ENCODE results near the gene SFN. TPM values are rescaled to one million over a fixed set of nuclear protein-coding genes. Genes with fewer than 3 reads are reported as not detected.

The SFN gene
- total RNA-seq, 1 donor from 2014 or later, result 0.21 TPM

- H3K27me3 Mint-ChIP-seq (ENCODE audit: insufficient read depth, low read depth), result peaks cover 6% of the 10 kb centered on the region
- H3K27ac ChIP-seq, result no peak overlapping the region
- H3K27ac Mint-ChIP-seq, result no peak overlapping the region
- H3K27me3 ChIP-seq, result no peaks in the 10 kb centered on the region
- no peaks in the 10 kb centered on the region for H3K79me2 ChIP-seq (ENCODE audit: low read depth)
- no peak overlapping the region for H3K4me3 Mint-ChIP-seq
- no peak for TF ChIP-seq CTCF (IDR thresholded peaks at IDR 0.05)
- TF ChIP-seq EZH2 (IDR thresholded peaks at IDR 0.05), result no peak
- no peak for TF ChIP-seq EZH2phosphoT487 (IDR thresholded peaks at IDR 0.05)
- H3K4me1 Mint-ChIP-seq, result no peaks in the 10 kb centered on the region
- H3K36me3 ChIP-seq, result no peaks in the 10 kb centered on the region
- H3K9ac ChIP-seq, result no peak overlapping the region
- peaks cover 14% of the 10 kb centered on the region for H3F3A ChIP-seq (ENCODE audit: low read depth)
- peaks cover 28% of the 10 kb centered on the region for H3K36me3 Mint-ChIP-seq
- H3K4me3 ChIP-seq, result no peak overlapping the region
- no peak overlapping the region for H2AFZ ChIP-seq (replicated peaks)
- no peaks in the 10 kb centered on the region for H3K9me3 Mint-ChIP-seq
- no peaks in the 10 kb centered on the region for H3K4me1 ChIP-seq
- no peak for DNase-seq (ENCODE audit: low spot score)
- no peaks in the 10 kb centered on the region for H3K9me3 ChIP-seq (ENCODE audit: low read depth)
- no peaks in the 10 kb centered on the region for H4K20me1 ChIP-seq (ENCODE audit: low read depth)
- H3K4me2 ChIP-seq, result no peak overlapping the region
These were observed 19.9 kb downstream of the SFN start for GRCh38 chr1:26882696-26883463.

DNA sequence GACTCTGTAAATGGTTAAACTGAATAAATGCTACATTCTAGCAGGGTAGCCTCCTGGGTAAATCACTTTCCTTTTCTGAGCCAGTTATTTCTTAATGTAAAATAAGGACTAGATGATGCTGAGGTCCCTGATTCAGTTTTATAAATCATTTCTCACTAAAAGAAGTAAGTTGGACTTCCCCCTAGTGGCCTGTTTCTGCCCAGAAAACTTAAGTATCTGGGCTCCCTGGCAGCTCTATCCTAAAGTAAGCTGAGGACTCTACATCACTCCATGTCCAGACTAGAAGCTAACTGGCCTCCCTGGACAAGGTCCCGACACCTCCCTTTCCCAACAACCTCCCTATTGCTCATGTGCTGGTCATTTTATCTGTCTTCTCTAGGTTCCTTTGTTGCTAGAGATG lies 24.2 kb downstream of the SFN start:
- Histone ChIP-seq H3K36me3 (no peaks in the 10 kb centered on the region), H3K9me3 (ENCODE audit: low read depth) (no peaks in the 10 kb centered on the region), H3K4me1 (peaks cover 8% of the 10 kb centered on the region), H3F3A (ENCODE audit: low read depth) (peaks cover 27% of the 10 kb centered on the region), H4K20me1 (ENCODE audit: low read depth) (no peaks in the 10 kb centered on the region), H2AFZ (replicated peaks) (no peak overlapping the region), H3K9ac (no peak overlapping the region), H3K79me2 (ENCODE audit: low read depth) (peaks cover 19% of the 10 kb centered on the region), H3K4me2 (no peak overlapping the region), H3K4me3 (no peak overlapping the region), H3K27me3 (no peaks in the 10 kb centered on the region), H3K27ac (no peak overlapping the region)
- Mint-ChIP-seq H3K27ac (no peak overlapping the region), H3K9me3 (no peaks in the 10 kb centered on the region), H3K36me3 (peaks cover 29% of the 10 kb centered on the region), H3K27me3 (ENCODE audit: insufficient read depth, low read depth) (peaks cover 2% of the 10 kb centered on the region), H3K4me1 (peaks cover 20% of the 10 kb centered on the region), H3K4me3 (peak overlapping the region; percentile 38)
- peak; percentile 51 for DNase-seq (ENCODE audit: low spot score)
- no peak for TF ChIP-seq EZH2phosphoT487 (IDR thresholded peaks at IDR 0.05)
- TF ChIP-seq EZH2 (IDR thresholded peaks at IDR 0.05), result no peak
- TF ChIP-seq CTCF (IDR thresholded peaks at IDR 0.05), result peak; percentile 53

- H3K27me3 Mint-ChIP-seq (ENCODE audit: insufficient read depth, low read depth), result peaks cover 2% of the 10 kb centered on the region
- Histone ChIP-seq H3K9me3 (ENCODE audit: low read depth) (no peaks in the 10 kb centered on the region), H3K9ac (no peak overlapping the region), H3K79me2 (ENCODE audit: low read depth) (peaks cover 19% of the 10 kb centered on the region), H3K36me3 (no peaks in the 10 kb centered on the region), H2AFZ (replicated peaks) (no peak overlapping the region), H3K4me2 (no peak overlapping the region), H3K27me3 (no peaks in the 10 kb centered on the region), H3K4me1 (peaks cover 8% of the 10 kb centered on the region), H3F3A (ENCODE audit: low read depth) (peaks cover 27% of the 10 kb centered on the region), H3K4me3 (no peak overlapping the region), H4K20me1 (ENCODE audit: low read depth) (no peaks in the 10 kb centered on the region), H3K27ac (no peak overlapping the region)
- H3K4me1 Mint-ChIP-seq, result peaks cover 20% of the 10 kb centered on the region
- H3K27ac Mint-ChIP-seq, result no peak overlapping the region
- no peaks in the 10 kb centered on the region for H3K9me3 Mint-ChIP-seq
- no peak for DNase-seq (ENCODE audit: low spot score)
- H3K36me3 Mint-ChIP-seq, result peaks cover 25% of the 10 kb centered on the region
- no peak for TF ChIP-seq EZH2 (IDR thresholded peaks at IDR 0.05)
- peak overlapping the region; percentile 96 for H3K4me3 Mint-ChIP-seq
These were observed 25.3 kb downstream of the SFN start for GRCh38 chr1:26888231-26888630.

All from neural progenitor cell (in vitro differentiated cells).